GM20431 (cell line): ENCODE measurements around the gene GNAQ.

Experiments used
- in situ Hi-C: fragments of 300-500 bp; cut with MseI, MboI; formaldehyde crosslinking; loops from one replicate; pipeline ENCODE4 v1.15.0; 2020; ENCODE audit warnings: low sequenced_read_pairs; ENCODE audit not compliant: unreplicated experiment

Gene GNAQ

DNA sequence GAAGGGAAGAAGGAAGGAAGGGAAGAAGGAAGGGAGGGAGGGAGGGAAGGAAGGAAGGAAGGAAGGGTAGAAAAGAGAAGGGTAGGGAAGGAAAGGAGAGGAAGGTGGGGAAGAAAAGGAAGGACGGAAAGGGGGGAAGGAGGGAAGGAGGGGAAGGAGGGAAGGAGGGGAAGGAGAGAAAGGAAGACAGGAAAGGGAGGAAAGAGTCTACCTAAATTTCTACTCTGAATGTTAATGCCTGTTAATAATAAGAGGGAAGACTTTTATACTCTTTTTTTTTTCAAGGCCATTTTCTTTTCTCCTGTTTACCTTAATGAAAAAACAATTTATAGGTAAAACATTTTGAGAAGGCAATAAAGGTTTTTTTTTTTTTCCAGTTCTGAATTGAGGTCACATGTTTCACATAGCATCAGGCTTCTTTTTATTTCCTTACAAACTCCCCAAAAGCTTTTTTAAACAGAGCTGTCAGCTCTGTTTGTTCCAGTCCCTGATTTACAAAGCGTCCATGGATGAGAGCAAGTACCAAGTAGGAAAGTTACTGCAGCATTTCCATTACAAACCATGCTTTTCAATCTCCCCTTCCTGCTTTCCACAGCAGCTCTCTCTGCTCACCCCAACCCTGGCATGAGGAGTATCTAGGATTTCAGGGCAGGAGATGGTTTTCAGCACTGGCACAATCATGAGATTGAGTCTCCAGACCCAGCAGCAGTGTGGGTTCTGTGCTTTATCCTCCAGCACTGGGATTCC lies 173.9 kb downstream of the GNAQ start:
- in situ Hi-C loops = no loop called here

GRCh38 chr9:77856615-77857014 lies 175.0 kb downstream of the GNAQ start:
- in situ Hi-C loops = no loop called here

GRCh38 chr9:77854916-77855311 lies 176.7 kb downstream of the GNAQ start:
- in situ Hi-C loops = no loop called here

DNA sequence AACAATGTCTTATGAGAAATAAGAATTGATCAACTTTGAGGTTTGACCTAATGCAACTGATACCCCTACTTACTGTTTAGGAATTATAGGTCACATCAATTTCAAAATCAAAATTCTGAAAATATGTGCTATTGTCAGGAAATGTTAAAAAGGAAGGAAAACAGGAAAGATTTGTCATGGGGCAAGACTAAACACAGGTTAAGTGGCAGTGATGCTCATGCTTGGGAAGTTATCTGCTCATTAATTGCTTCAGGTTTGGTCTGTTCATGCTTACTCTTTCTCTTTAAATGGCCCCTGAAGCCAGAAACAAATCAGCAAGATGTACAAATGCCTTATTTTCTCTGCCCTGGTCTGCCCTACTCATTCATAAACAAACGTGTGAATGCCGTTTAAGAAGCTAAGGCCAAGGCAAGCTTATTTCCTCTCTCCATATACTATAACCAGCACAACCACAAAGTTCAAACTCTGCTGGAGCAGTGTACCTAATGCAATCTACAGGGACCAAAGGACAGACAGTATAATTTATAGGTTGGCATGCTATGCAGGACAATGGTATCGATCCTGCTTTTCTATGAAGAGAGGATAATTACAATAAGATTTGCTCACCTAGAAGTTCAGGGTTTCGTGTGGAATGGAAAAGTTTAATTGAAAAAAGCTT lies 177.2 kb downstream of the GNAQ start:
- in situ Hi-C loops = no loop called here

DNA sequence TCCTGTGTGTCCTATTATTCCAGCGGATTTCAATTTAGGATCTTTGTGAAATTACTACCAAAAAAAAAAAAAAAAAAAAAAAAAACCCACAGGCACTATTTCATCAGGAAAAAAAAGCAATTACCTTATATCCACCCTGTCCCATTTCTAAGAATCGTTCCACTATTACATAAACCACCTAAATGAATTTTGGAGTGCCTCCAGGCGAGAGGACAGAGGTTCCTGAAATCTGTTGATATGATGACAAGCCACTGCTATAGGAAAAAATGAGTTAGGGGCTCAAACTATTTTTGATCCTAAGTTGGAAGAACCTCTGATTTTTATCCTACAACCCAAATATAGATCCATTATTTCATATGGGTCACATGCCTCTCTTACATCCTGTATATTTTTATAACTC lies 177.9 kb downstream of the GNAQ start:
- in situ Hi-C loops = no loop called here

DNA sequence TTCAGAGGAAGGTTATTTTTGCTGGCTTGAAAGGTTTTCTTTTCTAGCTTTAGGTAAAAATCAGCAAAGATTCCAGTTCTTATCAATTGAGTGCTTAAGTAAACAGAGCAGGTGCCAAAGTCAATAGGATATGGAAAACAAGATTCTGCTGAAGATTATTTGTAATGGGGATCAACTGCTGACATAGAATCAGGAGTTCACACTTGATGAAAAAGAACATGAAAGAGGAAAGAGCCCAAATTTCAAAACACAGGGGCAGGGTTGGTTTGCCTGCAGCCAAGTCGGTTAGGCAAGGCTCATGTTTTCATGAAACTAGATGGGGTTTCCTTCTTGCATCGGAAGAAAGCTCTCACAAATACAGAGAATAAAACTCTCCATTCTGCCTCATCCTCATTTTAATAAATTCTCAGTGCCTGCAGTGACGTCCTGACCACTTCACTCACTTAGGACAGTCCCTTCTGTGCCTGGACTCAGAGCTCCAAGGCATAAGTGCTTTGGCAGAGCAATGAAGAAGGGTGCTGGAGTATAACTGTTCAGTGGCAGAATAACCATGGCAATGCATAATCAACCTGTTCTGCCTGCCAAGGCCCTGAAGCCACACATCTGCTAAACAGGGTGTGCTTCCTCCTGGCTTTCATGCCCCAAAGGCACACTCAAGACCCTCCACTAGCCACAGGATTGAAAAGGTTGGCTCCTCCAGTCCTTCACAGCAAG lies 179.6 kb downstream of the GNAQ start:
- in situ Hi-C loops = no loop called here

DNA sequence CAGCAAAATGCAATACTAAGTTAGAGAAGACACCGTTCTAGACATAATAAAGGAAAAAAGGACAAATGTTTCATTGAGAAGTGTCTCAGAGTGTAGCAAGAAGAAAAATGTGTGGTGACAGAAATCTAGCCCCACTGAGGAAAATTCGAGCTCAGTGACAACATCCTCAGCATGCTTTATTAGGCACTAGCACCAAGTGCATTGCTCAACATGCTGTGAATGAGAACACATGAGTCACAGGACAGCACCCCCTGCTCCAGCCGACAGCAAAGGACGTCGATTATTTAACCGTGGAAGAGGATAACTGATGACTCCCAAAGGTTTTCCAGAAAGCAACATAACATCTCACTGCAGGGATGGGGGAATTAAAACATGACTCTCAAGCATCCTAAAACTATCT lies 182.7 kb downstream of the GNAQ start:
- in situ Hi-C loops = no loop called here

DNA sequence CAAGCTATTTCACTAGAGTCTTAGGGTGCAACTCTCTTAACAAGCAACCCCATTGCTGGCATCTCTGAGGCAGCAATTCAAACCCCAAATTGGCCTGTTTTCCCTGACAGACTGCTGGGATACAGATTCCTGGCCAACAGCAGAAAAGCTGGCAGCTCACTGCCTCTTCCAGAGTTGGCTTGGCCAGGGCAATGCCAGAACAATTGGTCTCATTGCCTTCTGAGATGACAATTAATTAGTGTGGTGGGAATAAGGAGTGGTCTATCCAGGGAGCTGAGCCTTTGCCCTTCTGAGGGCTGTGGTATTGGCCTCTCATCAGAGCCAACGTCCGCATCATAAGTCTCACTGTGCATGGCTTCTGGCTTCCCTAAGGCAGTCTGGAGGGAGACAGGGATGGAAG lies 183.2 kb downstream of the GNAQ start:
- in situ Hi-C loops = no loop called here

- in situ Hi-C loops = no loop called here
These were observed 184.0 kb downstream of the GNAQ start for GRCh38 chr9:77847626-77848025.

DNA sequence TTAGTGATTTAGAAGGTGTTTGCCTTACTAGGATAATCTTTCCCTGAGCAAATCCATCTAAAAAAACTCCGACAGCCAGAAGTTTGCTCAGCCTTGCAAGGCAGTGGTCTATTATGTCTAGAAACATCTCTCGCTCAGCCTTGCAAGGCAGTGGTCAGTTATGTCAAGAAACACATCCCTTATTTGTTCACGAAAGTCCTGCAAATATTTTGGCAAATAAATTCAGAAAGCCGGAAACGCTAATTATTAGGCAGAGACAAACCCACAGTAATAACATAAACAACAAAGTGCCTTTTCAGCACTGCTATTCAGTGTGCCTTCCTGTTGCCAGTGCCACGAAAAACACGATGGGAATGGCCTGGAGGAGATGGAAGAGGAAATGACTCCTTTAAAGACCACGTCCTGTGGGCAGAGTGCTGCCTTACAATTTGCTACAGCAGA lies 184.5 kb downstream of the GNAQ start:
- in situ Hi-C loops = no loop called here

DNA sequence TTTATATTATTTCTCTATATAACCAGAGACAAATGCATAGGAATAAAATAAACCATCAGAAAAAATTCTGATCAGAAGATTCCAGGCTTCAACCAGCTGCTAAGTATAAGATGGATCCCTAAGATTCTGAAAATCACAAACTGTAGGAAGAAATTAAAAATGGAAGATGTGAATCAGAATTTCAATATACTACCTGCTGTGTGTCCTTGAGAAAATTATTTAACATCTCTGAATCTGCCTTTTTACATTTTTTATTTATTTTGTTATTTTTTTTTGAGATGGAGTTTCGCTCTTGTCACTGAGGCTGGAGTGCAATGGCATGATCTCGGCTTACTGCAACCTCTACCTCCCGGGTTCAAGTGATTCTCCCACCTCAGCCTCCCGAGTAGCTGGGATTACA lies 187.2 kb downstream of the GNAQ start:
- in situ Hi-C loops = no loop called here

DNA sequence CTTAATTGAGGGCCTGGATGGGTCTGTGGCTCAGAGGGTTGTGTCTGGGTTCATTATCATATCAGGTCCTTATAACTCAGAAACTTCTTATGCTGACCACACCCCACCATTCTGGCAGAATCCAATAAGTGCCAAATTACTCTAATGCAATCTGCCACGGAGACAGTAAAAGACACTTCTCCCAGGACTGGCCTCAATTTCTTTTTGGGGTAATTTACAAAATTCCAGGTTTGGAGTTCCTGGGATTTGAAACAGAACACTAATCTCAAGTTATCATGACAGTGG lies 187.8 kb downstream of the GNAQ start:
- in situ Hi-C loops = no loop called here

DNA sequence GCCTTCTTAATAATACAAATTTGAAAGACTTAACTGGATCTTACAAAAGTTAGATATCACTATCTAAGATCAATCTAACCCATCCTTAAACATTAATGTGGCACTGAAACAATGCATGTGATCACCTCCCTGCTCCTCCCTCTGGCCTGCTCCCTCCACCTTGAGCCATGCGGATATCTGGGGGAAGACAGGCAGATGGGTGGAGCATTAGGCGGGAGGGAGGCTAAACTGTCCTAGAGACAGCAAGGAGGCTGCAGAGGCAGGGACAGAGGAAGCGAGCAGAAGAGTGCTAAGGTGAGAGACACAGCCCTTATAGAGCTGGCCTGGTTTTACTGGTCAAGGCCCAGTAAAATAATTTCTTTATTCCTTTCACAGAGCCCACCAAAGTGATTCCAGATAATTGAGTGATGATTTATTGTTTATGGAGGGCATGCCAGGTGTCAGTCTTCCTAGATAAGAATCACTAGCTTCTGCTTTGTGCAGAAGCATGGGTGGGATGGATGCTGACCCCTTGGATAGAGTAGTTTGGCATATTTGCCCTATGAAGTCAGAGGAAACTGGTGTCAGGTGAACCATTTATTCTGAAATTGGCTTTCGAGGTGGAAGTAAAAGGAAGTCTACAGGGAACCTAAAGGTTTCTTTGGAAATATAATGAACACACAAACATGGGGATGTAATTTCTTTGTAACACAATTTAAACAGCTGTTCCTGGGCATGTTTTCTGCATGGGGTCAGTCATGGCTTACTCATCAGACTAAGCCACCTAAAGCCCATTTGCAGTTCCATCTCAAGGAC lies 188.3 kb downstream of the GNAQ start:
- in situ Hi-C loops = no loop called here

DNA sequence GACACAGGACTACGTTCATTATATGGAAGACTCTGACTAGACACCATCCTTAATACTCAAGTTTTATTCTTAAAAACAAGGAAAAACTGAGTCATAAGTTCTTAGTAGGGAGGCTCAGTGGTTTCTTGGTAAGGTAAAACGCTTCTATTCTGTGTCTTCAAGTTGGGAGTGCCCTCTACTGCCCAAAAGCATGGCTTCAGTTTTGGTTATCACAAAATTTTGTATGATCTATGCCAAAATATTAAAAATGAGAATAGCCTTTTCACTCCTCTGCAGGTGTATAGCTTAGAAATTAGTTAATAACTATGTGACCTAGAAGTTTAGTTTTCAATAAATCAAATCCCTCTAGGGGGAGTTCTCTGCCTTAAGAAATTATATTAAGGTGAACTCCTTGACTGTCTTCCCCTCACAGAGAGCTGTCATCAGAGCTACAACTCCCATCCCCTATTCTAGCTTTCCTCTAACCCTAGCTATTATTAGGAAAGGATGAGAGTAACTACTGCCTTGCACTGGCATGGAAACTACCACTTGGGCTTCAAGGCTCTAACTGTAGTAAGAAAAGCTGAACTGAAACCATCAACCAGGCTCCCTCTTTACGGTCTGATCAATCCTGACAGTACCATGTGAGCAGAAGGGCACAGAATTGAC lies 189.7 kb downstream of the GNAQ start:
- in situ Hi-C loops = no loop called here

DNA sequence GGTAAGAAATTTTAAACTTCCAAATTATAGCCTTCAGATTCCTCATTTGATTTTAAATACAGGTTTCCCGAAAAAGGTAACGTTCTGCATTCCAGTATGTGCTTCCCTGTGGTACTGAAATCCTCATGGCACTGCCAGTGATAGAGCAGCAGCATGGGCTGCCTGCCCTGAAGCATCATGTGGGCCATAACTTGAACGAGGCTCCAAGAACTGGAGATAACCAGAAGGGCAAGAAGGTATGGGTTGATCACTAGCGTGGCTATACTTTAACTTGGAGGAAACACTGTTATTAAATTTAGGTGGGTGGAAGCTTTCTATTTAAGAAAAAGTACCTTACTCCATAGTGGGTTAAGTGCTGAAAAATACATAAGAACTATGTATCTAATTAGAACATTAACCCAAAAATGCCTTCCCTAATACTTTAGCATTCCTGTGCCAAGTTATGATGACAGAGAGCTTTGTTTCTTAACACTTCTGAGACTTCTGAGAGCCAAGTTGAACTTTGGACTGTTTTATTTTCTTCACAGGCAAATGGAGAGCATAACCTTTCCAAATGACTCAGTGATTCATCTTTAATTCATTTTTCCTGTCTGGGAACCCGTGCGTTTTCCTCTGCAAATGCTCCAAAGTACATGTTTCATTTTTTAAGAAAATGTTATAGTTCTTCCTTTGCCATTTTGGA lies 192.0 kb downstream of the GNAQ start:
- in situ Hi-C loops = no loop called here

DNA sequence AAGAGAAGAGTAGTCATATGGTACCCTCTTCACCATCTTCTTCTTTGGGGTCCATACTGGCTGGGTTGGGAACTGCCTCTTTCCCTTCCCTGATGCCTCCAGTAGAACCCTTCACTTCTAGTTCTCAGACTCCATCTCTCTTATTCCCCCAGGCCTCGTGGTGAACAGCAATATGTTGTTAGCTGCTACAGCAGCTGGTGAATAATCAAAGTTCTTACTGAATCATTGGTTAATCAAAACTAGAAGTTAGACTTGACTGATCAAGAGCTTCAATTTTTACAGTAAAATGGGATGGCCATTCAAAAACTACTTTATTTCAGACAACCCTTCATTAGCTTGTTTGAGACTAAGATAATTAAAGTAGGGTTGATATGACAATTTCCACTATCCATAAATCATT lies 192.6 kb downstream of the GNAQ start:
- in situ Hi-C loops = no loop called here

DNA sequence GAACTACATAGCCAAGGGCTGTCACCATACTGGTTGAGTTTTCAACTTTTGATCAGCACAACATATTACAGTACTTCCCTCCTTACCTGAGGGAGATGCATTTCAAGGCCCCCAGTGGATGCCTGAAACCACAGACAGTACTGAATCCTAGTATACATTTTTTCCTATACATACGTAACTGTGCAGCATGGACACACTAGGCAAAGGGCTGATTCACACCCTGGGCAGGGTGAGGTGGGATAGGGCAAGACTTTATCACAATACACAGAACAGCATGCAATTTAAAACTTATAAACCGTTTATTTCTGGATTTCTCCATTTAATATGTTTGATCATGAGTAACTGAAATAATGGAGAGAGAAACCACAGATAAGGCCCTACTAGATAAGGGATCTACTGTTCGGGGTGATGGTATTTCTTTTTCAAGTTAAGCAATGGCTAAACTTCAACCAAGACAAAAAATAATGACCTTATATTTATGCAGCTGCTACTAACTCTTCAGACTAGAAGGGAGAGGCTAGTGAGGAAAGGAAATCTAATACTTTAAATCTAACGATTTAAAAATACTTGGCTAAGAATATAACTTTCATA lies 196.6 kb downstream of the GNAQ start:
- in situ Hi-C loops = no loop called here

- in situ Hi-C loops = no loop called here
These were observed 197.8 kb downstream of the GNAQ start for GRCh38 chr9:77833561-77834429.
